Stimulated activated CD8-positive, alpha-beta memory T cell treated with anti-CD3 and anti-CD28 coated beads, Interleukin-2, amount 100 ng/mL, for 1 hour (primary cell): ENCODE data around the gene RNF222.
"Not testable (repeated sequence)": the region's sequence is repeated elsewhere in the genome, so short reads cannot be mapped to it uniquely, and the experiment has no call there.

Source experiments
- DNase-seq, 2 donors: peaks; one replicate each; pipeline ENCODE4 v3.0.0-alpha.2; 2020; ENCODE audit warnings: low read depth in 2 of 2

RNF222 gene

DNA sequence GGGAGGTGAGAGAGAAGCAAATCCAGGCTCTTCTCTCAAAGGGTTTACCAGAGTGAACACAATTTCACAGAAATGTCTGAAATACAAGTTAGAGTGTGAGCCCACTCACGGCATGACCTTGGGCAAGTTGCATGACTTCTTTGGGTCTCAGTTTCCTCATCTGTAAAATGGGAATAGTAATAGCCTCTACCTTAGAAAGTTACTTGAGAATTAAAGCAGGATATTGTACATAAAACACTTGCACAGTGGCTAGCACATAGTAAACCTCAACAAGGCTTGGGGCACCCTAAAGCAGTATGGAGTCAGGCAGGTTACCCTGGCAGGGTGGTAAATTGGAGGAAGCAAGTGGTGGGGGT, 13.2 kb upstream of the RNF222 start:
- DNase-seq: no peak

GRCh38 chr17:8409966-8410882, 12.6 kb upstream of the RNF222 start:
- peak; percentile 54 to 68 for DNase-seq

DNA sequence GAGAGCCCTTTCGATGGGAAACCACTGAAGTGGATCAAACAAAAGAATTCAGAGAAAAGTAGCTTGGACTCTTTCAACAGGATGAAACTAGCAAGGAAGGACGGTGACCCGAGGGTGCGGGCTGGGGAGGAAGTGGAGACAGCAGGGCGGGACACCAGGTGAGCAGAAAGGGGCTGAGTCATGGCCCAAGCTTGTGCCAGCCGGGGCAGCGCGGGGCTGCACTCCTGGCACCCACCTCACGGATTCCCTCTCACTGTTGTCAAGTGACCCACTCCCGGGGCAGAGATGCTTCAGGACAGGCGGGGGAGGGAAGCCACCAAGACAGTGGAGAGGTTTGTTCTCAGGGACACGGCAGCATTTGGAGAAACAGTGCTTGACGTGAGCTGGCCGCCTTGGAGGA, 10.7 kb upstream of the RNF222 start:
- no peak for DNase-seq

- no peak for DNase-seq
Measured at GRCh38 chr17:8406174-8406573, 8.5 kb upstream of the RNF222 start.

DNA sequence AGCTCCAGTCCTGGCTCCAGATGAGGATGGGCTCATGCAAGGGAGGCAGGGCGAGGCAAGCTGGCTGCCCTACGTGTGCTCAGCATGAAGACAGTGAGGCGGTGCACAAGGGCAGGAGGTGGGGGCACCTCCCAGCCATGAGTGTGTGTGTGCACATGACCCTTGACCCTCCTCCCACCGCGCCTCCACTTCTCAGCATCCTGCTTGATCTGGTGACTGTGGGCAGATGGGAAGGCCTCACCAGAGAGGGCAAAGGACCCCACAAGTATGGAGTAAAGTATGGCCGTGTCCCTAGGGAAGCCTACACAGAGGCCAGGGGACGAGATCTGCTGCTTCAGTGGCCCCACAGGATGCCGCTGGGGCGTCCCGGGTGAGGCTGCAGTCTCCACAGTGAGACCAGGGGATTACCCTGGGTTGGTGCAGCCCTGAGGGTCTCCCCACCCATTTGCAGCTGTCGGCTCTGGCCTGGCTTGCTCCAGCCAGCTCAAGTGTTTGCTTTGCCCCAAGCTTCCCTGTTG, 7.9 kb upstream of the RNF222 start:
- DNase-seq: no peak

- no peak for DNase-seq
Measured at GRCh38 chr17:8402921-8403536, 5.4 kb upstream of the RNF222 start.

DNA sequence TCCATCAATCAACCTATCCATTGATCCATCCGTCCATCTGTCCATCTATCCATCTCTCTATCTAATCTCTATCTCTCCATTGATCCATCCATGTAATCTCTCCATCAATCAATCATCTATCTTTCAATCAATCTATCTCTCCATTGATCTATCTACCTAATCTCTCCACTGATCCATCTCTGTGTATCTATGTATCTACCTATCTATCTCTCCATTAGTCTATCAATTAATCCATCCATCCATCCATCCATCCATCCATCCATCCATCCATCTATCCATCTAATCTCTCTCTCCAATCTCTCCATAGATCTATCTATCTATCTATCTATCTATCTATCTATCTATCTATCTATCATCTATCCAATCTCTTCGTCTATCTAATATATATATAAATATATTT, 3.5 kb upstream of the RNF222 start:
- no peak for DNase-seq

DNA sequence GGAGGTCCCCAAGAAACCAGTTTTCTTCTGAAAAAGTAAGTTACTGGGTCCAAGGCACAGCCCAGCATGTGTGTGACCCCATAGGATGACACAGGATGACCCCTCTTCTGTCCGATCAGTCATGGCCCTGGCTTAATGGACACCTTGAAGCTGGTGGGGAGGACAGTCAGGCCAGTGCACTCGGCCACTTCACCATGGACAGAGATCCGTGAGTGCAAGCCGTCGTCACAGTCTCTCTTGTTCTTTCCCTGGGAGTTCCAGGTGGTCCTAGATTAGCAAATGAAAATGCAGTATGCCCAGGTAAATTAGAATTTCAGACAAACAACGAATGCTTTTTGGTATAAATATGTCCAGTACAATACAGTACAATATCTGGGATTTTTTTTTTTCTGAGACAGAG, 1.4 kb upstream of the RNF222 start:
- no peak for DNase-seq

GRCh38 chr17:8394497-8394896, 3.1 kb downstream of the RNF222 start:
- DNase-seq: not testable (repeated sequence)

DNA sequence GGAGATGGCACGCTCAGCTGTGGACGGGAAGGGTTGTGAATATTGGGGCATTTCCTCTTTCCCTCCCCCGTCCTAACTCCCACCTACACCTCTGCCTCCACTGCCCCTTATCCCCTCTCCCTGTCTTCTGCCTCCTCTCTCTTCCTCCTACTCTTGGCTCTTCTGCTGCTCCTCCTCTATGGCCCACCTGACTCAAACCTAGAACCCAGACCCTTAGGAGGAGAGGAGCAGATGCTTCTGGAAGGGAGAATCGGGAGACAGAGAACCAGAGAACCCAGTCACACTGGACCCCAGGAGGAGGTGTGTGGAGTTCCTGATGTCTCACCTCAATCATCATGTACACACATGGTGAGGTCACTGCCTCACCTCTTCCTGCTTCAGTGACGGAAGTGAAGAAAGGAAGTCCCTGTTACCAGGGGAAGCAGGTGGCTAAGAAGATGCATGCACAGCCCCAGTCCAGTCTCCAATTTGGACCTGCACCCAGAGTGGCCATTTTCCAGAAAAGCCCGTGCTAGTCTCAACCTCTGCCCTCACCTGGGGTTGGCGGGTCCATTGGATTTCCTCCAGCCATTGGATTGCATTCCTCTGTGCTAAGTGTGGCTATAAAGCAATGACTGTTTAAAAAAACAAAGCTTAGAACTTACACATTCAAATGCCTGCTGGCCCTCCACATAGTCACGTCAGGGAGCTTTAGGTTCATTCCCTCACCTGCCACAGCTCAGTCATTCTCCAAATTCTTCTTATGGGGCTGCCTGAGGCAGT, 4.0 kb downstream of the RNF222 start:
- no peak for DNase-seq

DNA sequence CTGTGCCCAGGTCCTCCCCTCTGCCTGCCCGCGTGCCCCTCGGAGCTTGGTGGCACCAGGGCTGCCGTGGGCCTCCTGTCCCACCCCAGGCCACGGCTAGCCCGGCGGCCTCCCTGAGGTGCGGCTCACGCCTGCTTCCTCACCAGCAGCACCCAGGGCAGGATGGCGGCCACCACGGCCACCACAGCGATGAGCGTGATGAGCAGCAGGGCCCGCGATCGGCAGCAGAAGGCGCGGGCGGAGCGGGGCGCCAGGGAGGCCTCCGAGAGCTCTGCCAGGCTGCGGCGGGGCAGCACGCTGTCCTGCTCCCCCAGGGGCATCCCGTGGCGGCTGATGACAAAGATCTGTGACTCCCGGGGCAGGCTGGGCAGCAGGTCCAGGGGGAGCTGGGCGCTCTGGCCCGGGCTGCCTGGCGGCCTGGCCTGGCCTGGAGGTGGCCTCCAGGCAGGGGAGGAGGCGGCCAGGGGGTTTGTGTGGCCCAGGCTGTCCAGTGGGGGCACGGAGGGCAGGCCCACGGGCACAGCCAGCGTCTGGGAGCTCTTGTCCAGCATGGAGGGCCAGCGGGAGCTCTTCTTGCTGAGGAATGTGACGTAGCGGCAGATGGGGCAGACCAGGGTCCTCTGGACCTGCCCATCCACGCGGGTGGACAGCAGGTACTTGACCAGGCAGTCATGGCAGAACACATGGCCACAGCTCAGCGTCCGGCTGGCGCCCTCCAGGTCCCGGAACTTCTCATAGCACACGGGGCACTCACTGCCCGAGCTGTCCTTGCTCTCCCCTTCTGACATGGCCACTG, 4.8 kb downstream of the RNF222 start:
- DNase-seq: no peak

- DNase-seq: no peak
Measured at GRCh38 chr17:8392274-8392673, 5.4 kb downstream of the RNF222 start.

- no peak for DNase-seq
Measured at GRCh38 chr17:8391711-8392110, 5.9 kb downstream of the RNF222 start.

DNA sequence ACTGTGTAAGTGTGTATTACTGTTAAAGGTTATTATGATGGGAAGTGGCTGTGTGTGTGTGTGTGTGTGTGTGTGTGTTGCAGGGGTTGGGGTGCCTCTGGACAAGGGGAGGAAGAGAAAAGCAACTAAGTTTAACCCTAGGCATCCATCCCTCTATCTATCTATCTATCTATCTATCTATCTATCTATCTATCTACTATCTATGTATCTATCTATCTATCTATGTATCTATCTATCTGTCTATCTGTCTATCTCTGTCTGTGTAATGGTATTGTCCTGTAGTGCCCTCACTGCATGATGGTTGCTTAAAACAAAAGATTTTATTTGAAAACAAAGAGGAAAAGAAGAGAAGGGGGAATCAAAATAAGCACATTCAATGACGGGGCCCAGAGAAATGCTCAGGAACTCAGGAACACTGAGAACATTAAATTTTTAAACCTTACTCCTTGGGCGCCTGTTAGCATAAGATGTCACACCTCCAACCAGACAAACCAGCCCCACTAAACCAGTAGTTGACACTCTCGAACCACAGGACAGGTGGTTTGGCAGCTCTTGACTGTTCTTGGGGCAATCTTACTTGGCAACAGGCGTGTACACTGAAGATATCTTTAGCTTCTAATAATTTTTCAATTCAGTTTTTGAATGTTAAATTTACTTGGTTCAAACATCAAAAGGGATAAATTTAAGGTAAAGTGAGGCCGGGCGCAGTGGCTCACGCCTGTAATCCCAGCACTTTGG, 9.5 kb downstream of the RNF222 start:
- DNase-seq: no peak

- no peak for DNase-seq
Measured at GRCh38 chr17:8386841-8387240, 10.8 kb downstream of the RNF222 start.

DNA sequence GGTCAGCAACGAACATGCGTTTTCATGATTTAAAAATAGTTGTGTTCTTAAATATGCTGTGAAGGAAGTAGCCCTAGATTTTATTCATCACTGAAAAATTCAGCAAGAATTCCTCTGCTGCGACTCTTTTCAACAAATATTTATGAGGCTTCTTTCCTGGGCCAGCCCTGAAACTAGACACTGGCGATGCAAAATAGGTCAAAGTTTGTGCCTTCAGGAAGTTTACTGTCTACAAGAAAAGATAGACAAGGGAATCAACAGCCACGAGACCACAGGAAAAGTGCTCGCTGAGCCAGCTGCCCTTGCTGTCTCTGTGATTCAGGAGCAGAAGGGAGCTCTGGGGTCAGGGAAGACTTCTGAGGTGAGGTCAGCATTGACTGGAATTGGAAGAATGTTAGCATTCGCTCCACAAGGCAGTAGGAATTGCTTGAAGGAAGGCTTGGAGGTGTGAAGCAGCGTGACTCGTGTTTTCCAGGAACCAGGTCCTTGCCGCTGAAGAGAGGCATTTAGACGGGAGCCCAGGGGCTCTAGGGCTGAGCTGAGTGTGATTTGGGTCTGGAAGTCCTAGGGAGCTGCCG, 12.7 kb downstream of the RNF222 start:
- no peak for DNase-seq

DNA sequence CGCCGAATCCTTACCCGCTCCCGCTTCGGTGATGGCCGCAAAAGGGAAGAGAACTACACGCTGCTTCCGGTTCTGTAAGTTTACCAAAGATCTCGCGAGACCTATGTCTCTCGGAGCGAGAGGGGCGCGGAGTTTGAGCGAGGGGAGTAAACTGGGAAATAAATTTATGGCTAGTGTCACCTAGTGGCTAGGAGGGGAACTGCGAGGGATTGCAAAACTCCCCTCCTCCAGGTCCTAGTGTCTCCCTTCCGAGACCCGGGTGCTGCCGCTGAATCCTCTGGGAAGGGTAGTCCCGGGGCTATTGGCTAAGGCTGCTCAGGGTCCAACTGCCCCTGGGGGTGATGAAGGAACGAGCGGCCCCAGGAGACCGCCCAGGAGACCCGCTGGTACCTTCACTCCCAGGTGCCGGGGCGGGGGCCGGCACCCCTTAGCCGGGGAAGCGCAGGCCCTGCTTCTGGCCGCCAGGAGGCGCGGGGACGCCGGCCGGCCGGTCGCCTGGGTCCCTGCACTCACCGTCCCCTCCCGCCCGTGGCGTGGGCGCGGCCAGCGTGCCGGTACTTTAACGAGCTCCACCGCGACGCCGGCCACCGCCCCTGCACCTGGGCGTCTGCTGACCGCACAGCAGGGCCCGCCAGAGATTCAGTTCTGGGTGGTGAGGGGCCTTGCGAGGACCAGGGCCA, 14.3 kb downstream of the RNF222 start, which contains the start of gene RPL26:
TSS of gene RPL26 (minus strand) at position 51 of the 680 bp plus-strand sequence. CDS start 883 bp downstream, outside the sequence.
- DNase-seq: peak; percentile 81 to 89

- DNase-seq: no peak
Measured at GRCh38 chr17:8382880-8383142, 14.8 kb downstream of the RNF222 start.

DNA sequence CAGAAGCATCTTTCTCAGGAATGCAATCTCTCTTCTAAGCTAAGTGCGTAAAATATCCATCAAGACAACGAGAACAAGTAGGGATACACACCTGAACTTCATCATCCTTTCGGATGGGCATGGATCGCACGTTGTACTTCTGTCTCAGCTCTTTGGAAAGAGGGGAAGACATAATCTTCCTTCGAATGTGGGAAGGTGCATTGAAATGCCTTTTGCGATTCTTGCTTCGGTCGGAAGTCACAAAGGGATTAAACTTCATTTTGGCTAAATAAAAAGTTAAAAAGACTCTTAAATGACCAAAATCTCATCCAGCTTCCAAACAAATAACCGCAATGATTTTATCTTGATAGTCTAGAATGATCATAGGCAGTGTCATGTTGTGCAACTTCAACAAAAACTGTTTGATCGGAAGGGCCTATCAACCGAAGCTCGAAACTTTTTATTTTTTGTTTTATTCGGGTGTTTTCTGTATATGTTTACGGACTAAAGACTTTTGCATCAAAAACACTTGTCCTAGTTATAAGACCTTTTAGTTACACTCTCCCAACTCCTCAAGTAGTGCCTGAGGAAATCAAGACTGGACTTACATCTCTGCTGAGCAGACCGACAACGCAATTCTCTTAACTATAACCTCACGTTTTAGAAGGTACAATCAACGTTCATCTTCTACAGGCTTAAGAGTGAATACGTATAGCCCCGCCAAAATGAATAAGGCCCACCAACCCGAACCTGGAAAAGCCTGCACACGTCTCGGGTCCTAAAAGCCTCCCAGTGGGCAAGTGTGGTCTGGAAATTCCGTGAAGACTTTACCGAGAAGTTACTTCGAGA, 15.4 kb downstream of the RNF222 start:
- no peak for DNase-seq
